Islet of Langerhans (tissue), 1 donor: ENCODE measurements around the gene CSTF3.
"Not testable (repeated sequence)": the region's sequence is repeated elsewhere in the genome, so short reads cannot be mapped to it uniquely, and the experiment has no call there.

Source experiments
- FAIRE-seq: peaks from one replicate; lab custom pipeline; 2011; peaks lifted over from hg19 to GRCh38; lab: Jason Lieb, UNC

The CSTF3 gene

DNA sequence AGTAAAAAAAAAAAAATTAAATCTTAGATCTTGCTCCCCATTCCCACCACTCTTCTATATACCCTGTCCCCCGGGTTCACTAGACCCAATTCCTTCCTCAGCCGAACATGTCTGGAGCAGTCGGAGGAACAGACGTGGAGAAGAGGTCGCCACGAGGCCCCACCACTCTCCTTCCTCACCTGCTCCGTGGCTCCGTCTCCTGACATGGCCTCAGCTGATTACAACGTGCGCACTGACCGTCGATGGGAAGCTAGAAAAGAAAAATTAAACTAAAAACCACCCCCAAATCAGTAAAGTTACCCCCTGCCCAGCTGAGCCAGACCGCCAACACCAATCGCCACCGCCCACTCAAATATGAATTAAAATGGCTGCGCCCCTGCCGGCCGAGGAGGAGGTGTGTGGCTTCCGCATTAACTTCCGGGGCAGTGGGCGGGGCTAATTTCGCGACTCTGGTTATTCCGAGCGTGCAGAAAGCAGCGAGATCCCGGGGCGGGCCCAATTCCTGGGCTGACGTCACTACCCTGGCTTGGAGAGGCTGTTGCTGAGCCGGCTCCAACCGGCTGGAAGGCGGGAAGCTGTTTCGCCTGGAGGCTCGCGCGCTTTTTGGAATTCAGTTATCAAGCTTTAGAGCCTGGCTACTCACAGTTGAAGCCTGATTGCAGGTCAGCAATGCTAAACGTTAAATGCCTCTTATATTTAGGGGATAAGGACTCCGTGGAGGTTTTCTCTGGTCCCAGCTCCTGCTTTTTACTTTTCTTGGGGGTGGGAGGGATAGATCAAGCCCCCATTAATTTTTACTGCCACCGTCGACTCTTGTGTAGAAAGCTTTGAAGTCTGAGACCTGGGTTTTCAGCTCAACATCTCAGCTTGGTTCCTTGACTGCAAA is at the start of gene CSTF3:
TSS of gene CSTF3 (minus strand) at position 361 of the 886 bp plus-strand sequence. CDS start at position 206, 155 bp downstream.
- peak; percentile 64 for FAIRE-seq

DNA sequence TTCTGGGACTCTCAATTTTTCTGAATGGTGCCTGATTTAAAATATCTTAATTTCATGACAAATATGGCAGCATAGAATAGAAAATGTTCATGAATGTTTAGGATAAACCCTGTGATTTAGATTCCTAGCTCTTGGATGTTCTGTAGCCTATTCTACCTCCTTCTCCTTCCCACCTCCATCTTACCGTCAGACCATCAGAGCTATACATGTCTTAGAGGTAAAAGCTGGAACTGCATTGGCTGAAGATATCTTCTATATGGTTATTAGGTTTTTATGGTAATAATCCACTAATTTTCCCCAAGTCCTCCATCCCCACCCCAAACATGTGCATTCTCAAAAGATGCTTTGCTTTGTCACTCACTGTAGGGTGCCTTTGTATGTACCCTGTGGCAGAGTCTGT is 46.9 kb upstream of the CSTF3 start:
- FAIRE-seq, result no peak

DNA sequence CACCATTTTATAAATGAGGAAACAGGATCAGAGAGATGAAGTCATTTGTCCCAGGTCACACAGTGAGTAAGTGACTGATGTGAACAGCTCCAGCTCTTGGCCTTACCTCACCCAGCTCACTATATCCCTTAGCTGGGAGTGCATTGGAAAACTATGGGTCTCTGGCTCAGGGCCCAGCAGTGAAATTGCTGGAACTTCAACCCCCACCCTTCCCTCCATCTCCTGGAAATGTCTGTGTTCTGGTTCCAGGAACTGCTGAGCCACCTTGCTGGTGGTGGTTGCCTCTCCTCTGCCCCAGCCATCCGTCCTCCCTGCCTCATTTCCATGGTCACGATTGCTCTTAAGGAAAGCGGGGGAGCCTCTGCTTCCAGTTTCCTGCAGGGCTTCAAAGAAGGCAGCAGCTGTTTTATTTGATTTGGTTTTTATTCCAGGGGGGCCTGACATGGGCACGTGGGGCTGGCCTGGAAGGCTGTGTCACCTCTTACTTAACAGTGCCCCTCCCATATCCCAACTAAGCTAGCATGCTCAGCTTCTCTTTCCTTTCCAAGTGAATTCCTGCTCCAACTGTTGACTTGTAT is 46.2 kb upstream of the CSTF3 start:
- no peak for FAIRE-seq

DNA sequence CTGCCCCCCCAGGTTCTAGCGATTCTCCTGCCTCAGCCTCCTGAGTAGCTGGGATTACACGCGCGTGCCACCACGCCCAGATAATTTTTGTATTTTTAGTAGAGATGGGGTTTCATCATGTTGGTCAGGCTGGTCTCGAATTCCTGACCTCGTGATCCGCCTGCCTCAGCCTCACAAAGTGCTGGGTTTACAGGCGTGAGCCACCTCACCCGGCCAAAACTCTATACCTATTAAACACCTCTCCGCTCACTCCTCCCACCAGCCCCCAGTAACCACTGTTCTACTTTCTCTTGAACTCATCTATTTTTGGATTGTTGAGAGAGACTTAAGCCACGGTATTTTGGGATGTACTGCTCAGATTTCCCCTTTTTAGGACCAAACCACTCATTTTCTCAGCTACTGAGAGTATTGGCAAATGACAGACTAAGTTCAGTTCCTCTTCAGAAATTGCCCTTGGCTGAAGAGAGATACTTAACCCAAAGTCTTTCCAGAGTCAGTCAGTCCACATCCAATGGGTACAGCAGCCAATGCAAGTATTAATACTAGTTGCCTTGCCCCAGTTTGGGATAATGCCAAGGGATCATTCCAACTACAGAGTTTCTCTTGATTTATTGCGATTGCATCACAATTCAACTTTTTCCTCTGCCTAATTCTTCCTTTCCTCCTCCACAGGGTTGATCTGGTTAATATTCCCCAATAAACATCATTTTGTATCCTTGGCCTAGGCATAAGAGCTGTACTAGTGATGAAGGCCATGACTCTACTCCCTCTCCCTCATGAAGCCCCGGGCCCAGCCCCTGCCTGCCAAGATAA is 36.8 kb upstream of the CSTF3 start:
- no peak for FAIRE-seq

DNA sequence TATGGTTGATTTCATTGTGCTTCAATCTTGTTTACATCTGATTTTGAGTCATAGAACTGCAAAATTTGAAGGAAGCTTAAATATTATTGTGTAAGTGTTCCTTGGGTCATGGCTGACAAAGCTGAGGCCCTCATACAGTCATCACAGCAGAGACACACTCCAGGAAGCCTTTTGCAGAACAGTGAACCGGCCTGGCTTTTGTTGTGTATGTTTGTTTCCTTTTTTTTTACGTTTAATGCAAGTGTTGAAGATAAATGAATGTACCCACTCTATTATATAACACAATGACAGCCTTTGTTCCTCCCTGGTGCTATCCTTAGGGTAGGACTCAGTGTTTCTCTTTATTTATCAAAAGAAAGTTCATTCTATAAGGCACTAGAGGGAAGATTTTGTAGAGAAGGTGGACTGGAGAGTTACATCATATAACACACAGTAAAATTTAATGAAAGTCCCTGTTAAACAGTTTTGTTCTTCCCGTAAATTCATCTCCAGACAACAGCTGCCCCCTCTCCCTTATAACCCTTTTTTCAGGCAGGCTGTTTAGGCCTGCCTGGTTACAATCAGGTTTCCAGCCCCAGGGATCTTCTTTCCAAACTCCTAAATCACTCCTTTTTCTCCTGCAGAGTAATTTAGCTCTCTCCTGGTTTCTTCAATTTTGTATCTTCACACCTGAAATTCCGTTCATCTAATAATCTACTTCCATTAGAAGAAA is 34.3 kb upstream of the CSTF3 start:
- FAIRE-seq, result no peak

DNA sequence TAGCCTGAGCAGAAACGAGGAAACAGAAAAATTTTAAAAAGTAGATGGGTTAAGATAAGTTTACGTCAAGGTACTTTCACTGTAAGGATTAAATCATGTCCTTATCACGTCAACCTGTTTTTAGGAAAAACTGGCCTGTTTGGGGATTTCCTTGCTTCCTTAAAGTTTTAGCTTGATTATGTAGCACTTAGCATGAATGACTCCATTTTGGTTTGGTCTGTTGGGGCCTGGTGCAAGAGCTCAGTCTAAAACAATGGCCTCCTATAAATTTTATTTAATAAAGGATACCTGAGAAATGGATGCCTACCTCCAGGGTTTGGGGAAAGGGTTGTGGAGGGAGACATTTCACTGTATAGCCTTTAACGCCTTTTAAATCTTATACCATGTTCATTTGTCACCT is 33.2 kb upstream of the CSTF3 start:
- FAIRE-seq, result no peak

DNA sequence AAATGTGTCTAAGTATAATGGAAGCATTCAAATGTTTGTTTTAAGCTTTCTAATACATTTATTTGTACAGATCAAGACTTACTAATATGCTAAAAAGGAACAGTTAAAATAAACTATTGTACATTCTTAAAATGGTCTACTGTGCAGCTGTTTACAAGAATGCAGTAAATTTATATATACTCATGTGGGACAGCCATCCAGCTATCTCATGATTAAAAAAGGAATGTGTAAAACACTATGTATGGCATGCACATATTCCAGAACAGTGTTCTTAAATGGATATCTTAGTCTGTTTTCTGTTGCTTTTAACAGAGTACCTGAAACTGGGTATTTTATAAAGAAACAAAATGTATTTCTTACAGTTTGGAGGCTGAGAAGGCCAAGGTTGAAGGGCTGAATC is 30.2 kb upstream of the CSTF3 start:
- no peak for FAIRE-seq

DNA sequence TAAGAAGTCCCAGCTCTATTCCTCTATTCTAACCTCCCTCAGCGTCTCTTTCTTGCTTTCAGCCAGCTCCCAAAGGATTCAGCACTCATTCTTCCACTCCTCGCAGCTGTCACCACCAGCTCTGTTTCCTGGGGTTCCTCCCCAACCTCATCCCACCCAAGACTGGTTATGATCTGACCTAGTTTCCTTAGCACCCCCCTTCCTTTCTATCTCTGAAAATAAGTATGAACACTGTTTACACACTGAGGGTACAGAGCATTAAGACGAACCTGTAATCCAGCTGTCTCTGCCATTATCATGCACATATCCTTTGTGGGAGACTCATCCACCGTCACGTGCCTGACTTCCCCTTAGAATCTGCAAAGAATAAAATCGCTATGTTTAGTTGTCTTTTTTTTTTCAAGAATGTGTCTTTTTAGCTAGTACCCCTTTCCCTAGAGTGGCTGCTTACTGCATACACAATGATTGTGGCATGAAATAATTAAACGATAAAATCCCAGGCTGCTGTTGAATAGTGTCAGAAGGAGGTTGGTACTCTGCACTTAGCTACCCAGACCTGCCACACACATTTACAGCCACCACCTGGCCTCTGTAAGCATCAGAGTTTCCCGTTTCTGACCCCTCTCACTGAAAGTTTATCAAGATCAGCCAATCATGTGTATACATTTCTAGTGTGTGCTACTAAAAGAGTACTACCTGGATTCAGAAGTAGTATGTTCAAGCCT is 26.9 kb upstream of the CSTF3 start:
- FAIRE-seq, result no peak

DNA sequence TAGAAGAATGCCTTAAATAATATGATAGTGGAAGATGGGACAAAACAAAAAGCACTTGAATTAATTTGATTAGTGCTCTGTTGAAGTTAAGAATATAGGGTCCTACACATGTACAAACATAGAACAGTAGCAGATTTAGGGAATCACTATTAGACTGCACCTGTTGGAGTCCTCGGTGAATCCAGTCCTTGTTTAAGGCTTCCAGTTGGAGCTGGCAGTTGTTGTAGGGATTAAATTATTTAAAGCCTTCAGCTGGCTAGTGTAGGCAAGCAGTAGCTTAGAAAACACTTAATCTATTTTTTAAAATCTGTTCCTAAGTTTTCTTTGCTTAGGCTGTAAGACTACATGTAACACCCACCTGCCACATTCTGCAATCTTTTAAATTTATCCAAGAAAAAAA is 24.5 kb upstream of the CSTF3 start:
- FAIRE-seq, result no peak

DNA sequence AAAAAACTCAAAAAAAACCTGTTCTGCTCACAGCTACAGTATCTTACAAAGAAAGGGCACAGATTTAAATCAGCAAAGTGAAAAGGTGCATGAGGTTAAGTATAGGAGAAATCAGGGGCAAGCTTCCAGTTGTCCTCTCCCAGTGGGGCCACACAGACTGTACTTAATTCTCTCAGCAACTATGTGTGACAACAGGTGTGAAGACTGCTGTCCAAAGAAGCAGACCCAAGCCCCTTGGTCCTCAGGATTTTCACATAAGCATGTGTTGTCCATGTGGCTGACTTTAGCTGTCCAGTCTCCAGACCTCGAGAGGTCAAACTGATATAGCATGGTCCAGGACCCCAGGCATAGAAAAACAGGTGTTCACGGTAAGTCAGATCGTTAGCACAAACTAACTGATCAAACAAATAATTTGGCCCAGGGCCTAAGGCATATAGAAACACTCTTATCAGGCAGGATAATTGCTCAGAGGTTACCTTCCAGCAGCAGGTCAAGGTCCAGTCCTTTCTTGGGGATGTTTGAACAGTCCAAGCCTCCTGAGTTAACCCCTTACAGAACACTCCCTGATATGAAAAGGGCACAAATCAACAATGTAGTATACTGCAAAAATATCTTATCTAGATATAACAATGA is 21.1 kb upstream of the CSTF3 start:
- no peak for FAIRE-seq

DNA sequence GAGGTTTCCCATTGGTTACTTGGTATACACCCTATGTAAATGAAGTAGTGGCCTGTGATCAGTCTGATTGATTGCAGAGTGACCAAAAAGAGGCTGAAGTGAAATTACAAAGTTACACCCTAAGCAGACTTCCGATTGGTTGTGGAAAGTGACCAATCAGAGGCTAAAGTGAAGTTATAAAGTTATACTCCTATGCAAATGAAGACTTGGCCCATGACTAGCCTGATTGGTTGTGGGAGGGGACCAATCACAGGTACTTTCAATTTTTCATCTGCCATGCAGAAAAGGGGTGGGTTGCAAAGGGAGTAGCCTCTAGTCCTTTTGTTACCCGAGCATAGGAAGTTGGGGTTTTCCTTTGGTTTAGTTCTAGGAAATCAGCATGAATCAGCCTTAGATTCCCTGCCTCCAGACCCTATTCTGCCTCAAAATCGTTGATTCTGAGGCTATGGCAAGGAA is 18.1 kb upstream of the CSTF3 start:
- FAIRE-seq, result no peak

DNA sequence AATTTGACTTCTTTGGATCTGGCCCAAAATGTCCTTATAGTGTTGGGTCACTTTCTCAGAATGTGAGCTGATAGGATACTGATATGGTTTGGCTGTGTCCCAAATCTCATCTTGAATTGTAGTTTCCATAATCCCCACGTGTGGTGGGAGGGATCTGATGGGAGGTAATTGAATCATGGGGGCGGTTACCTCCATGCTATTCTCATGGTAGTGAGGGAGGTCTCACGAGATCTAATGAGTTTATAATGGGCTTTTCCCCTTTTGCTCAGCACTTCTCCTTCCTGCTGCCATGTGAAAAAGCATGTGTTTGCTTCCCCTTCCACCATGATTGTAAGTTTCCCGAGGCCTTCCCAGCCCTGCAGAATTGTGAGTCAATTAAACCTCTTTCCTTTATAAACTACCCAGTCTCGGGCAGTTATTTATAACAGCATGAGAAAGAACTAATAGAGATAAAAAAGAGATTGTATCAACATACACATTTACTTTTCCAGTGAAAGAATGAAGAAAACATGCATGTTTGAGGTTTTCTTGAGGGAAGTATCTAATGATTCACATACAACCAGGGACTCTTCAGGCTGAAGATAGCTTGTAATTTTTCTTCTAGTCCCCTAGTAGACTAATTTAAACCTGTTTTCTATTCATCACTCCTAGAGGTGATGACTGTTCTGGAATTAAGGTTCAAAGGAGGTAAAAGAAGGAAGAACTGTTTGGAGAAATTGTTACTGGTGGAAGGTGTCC is 17.3 kb upstream of the CSTF3 start:
- no peak for FAIRE-seq

DNA sequence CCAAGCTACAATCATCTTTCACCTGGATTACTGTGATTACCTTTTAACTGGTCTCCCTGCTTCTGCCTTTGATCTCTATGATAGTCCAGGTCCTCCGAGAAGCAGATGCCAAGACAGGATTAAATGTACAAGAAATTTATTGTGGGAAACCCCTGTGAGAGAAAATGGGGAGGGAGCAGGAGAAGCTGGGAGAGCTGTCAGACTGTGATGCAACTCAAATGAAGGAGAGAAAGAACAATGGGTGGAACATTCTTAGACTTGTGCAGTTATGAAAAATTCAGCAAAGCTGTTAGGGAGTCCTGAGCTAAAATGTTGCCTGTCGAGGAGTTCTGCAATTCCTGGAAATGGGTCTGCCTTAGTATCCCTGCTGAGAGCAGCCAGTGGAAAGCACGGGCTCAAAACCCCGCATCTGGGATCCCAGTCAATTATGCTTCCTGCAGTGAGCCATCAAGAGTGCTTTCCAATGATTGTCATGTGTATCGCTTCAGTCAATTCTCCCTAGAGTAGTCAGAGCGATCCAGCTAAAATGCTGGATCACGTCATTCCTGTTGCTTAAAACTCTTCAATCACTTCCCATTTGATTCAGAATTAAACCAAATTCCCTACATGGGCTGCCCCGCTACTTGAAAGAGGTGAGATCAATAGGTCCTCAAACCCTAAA is 16.5 kb upstream of the CSTF3 start:
- no peak for FAIRE-seq

DNA sequence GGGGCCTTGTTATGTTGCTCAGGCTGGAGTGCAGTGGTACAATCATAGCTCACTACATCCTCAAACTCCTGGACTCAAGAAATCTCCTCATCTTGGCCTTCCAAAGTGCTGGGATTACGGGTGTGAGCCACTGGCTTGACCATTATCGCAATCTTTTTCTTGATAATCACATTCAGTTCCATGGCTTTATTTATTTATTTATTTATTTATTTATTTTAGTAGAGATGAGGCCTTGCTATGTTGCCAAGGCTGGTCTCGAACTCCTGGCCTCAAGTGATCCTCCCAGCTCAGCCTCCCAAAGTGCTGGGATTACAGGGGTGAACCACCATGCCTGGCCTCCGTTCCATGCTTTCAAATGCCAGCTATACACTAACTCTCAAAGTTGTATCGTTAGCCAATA is 15.5 kb upstream of the CSTF3 start:
- not testable (repeated sequence) for FAIRE-seq

DNA sequence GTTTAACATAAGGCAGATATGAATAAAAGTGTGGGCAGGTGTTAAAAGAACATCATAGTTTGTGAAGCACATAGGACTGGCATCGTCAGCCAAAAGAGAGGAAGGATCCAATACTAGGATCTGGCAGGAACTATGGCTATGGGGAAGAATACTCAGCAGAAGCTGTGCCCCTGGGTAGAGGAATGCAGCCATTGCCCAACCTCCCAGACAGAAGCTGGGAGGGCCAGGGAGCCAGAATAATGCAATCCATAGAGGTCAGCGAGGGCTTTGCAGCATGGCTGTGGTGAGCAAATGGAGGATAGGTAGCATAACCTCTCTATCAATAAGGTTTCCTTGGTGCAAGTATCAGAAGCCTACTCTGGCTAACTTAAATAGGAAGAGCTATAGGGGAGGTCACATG is 11.7 kb upstream of the CSTF3 start:
- FAIRE-seq, result no peak

DNA sequence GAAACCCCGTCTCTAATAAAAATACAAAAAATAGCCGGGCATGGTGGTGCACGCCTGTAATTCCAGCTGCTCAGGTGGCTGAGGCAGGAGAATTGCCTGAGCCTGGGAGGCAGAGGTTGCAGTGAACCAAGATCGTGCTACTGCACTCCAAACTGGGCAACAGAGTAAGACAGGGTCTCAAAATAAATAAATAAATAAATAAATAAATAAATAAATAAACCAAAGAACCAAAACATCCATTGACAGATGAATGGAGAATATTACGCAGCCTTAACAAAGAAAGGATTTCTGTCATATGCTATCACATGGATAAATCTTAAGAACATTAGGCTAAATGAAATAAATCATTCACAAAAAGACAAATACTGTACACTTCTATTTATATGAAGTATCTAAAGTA is 11.1 kb upstream of the CSTF3 start:
- no peak for FAIRE-seq

DNA sequence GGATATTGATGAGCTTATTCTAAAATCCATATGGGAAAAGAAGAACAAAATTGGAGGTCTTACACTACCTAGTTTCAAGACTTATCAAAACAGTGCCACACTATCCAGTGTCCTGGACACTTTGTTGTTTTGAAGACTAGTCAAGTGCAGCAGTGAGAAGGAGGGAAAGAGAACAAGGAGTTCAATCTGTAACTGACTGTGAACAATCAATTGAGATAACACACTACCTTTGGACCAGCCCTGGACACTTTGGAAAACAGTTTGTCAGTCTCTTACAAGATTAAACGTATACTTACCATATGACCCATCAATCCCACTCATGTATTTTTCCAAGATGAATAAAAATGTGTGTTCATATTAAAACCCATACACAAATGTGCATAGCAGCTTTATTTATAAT is 10.0 kb upstream of the CSTF3 start:
- no peak for FAIRE-seq

DNA sequence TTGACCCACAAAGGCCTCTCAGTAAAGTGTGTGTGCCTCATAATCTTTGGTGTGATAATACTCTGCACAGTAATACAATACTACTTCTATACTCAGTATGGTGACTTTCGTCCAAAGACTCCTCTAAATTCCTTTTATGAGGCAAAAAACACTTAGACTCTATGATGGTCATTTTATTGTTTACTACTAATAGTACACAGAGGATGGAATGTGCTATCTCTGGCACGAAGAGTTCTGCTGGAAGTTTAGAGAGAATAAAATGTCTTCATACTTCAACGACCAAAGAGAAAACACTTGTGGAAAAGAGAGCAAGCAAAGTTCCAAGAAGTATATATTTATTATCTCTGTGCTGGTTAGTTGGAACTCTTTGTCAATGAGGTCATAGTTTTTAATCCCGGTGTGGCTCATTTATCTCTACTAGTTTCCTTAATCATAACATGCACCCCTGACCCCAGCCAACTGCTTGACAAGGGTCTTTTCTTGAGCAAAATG is 7.5 kb upstream of the CSTF3 start:
- no peak for FAIRE-seq

DNA sequence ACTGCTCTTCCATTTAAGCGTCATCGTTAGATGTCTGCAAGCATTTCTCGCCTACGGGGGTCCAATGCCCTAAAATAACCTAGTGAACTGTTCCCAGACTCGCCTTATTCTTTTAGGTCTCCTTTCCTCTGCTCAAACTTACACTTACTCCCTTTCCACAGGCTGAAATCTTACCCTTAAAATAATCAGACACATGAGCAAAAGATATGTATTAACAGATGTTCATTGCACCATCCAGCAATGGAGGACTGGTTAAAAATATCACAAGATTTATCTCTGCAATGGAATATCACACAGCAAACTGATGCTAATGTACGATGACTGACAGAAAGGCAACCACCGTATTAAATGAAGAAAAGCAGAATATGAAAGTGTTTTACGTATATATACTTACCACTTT is 1.6 kb upstream of the CSTF3 start:
- FAIRE-seq, result no peak

DNA sequence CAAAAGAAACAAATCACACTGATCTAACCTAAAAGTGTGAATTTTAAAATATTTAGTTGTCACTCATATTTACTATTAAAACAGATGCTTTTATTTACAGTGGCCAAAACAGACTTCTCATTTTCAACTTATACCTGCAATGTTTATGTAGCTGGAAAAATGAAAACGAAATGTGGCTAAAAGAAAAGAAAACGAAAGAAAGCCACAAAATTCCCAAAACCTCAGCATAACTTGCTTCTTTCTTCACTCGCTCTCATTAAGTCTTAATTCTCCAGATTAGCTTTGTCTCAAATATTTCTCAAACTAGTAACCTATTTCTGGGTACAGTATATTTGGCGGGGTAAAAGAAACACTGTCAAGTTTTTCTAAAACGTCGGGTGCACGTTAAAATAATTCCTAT is 693 bp downstream of the CSTF3 start:
- FAIRE-seq, result peak; percentile 87
